Myocyte (in vitro differentiated cells): ENCODE measurements around the gene GPR142. TPM values are rescaled to one million over a fixed set of nuclear protein-coding genes. Genes with fewer than 3 reads are reported as not detected.

ENCODE experiments used
- DNase-seq: peaks from one replicate; pipeline ENCODE4 v3.0.0-alpha.2; 2012; ENCODE audit warnings: low read depth
- total RNA-seq: library from RNA; depleted of rRNA; stranded (reverse); fragments of >200 nt; gene quantifications from 2 replicates; pipeline ENCODE4 v1.2.3, GENCODE V29; 2014

Gene GPR142
- total RNA-seq, 1 donor from 2014 or later = not detected

DNA sequence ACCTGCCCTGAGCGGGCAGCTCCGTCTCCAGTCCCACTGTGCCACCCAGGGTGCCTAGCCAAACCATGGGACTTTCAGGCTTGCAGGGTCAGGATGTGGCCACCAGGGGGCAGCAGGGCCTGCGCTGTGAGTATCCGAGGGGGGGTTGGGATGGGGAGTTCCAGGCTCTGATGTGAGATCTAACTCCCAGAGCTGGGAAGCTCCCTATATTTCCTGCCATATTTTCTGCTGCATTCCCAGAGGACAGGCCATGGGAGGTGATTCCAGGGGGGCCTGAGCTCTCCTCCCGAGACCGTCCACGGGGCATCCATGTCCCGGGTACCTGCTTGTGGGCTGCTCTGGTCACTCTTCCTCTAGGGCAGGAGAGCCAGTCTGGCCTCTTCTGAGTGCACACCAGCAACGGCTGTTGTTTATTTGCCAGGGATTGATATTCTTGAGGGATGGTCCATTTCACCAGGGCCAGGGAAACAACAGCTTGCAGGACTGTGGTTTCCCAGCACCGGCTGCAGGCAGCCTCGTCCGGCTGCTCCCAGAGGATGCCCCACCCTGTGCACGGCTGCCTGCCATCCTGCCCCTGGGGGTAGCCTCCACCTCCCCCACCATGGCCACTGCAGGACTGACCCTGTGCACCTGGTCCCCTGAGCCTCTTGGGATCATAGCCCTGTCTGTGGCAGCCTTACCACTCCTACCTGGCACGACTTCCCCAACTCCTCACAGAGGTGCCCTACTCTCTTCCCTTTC, 1.2 kb downstream of the GPR142 start:
- peak; percentile 4 for DNase-seq

- DNase-seq = no peak
Measured at GRCh38 chr17:74369221-74369620, 1.9 kb downstream of the GPR142 start.

GRCh38 chr17:74369665-74370490, 2.6 kb downstream of the GPR142 start:
- DNase-seq = no peak

- no peak for DNase-seq
Measured at GRCh38 chr17:74371653-74372147, 4.4 kb downstream of the GPR142 start.

GRCh38 chr17:74372426-74372825, 5.1 kb downstream of the GPR142 start:
- no peak for DNase-seq

GRCh38 chr17:74373838-74374606, 6.7 kb downstream of the GPR142 start:
- no peak for DNase-seq

DNA sequence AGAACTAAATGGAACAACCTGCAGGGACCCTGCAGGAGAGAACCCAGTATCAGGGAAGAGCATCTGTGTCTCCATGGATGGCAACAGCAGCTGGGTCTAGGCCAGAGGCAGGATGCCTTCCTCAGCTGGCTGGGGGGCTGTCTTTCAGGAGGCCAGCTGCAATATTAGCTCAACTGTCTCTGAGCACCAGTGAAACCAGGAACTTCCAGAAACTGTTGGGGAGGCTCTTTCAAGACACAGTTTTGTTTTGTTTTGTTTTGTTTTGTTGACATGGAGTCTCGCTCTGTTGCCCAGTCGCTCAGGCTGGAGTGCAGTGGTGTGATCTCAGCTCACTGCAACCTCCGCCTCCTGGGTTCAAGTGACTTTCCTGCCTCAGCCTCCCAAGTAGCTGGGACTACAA, 7.6 kb downstream of the GPR142 start:
- DNase-seq = no peak

GRCh38 chr17:74379495-74380085, 12.3 kb downstream of the GPR142 start:
- peak; percentile 6 for DNase-seq

DNA sequence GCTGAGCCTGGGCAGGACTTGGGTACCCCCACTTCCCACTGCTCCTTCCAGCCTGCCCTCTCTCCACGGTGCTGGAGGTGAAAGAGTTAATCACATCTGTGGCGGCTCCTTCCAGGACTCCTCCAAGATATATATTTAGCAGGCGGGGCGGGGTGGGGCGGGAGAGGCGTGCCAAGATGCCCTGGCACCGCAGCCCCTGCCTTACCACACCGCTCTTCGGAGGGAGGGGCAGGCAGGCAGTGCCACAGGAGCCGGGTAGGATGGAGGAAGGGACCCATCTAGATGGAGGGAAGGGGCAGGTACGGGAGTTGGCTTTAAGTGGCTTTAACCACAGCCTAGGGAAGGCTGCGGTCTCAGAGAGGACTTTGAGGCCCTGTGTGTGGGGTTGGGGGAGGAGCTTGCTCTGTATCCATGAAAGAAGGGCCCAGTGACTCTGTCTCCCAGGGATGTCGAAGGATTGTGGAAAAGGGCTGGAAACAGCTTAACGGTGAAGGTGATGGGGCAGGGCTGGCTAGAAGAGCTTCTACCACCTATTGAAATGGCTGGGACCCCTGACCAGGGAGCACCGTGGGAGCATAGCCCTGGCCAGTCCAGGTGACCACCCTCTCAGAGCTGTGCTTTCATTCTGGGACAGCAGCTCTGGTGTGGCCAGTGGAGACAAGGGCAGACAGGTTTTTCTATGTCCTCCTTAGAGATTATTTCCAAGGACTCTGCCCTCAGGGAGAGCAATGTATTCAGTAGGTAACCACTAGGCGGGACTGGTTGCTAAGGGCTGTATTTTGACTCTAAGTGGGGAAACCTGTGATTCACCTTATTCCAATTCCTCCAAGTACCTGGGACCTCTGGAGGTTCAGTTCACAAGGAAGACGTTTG, 13.0 kb downstream of the GPR142 start:
- no peak for DNase-seq

GRCh38 chr17:74380959-74381808, 13.9 kb downstream of the GPR142 start:
- no peak for DNase-seq

- no peak for DNase-seq
Measured at GRCh38 chr17:74383141-74383540, 15.8 kb downstream of the GPR142 start.

- DNase-seq = no peak
Measured at GRCh38 chr17:74385201-74385600, 17.9 kb downstream of the GPR142 start.

DNA sequence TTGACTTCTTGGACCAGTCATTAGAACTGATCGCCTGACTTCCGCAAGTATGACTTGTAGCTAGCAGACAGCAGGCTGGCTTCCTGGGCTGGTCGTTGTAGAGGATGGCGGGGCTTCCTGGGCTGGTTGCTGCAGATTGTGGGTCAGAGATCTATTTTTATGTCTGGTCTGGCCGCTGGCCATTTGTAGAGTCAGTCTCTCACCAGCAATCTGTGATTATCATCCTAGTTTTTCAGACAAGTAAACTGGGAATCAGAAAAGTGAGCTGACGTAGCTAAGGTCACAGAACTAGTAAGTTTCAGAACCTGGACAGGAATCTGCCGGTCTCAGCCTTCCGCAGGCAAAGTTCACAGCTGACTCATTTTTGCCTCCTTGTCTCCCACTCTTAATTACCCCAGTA, 19.1 kb downstream of the GPR142 start:
- DNase-seq = peak; percentile 9

- no peak for DNase-seq
Measured at GRCh38 chr17:74387365-74388218, 20.3 kb downstream of the GPR142 start.

GRCh38 chr17:74389084-74389753, 21.9 kb downstream of the GPR142 start:
- no peak for DNase-seq

- DNase-seq = no peak
Measured at GRCh38 chr17:74389937-74390679, 22.8 kb downstream of the GPR142 start.
